SK-N-SH treated with all-trans-retinoic acid at 6 μM for 48 hours (cell line): Measurements from ENCODE around the gene MINK1.

Source experiments
- ATAC-seq: fragments of 200-7000 bp; cut with Tn5 transposase; 3 replicates; pipeline ENCODE4 v1.9.1; 2020; ENCODE audit warnings: mild to moderate bottlenecking, moderate library complexity
- ARNTL ChIP-seq: fragments of 450-650 bp; formaldehyde crosslinking; IDR thresholded peaks from 2 replicates; pipeline ENCODE4 v1.5.0; 2020; ENCODE audit warnings: low read depth, mild to moderate bottlenecking, moderate library complexity, borderline replicate concordance
- BACH2 ChIP-seq: fragments of 250-450 bp; sonication (Bioruptor Pico); IDR thresholded peaks from 2 replicates; pipeline ENCODE4 v1.9.0; 2021; ENCODE audit warnings: mild to moderate bottlenecking, borderline replicate concordance
- CSDC2 ChIP-seq: fragments of 250-450 bp; sonication (Bioruptor Pico); IDR thresholded peaks from 2 replicates; pipeline ENCODE4 v1.5.0; 2020; ENCODE audit warnings: mild to moderate bottlenecking, moderate library complexity
- CSRNP3 ChIP-seq: fragments of 250-450 bp; sonication (Bioruptor Pico); IDR thresholded peaks from 2 replicates; pipeline ENCODE4 v1.5.1; 2021; ENCODE audit warnings: mild to moderate bottlenecking, moderate library complexity
- ESRRG ChIP-seq: fragments of 250-450 bp; sonication (Bioruptor Pico); IDR thresholded peaks from 2 replicates; pipeline ENCODE4 v1.6.1; 2021; ENCODE audit warnings: mild to moderate bottlenecking
- GLIS3 ChIP-seq: fragments of 250-450 bp; sonication (Bioruptor Pico); IDR thresholded peaks from 2 replicates; pipeline ENCODE4 v1.5.0; 2020; ENCODE audit warnings: mild to moderate bottlenecking, moderate library complexity
- OSR1 ChIP-seq: fragments of 250-450 bp; sonication (Bioruptor Pico); IDR thresholded peaks from 2 replicates; pipeline ENCODE4 v1.8.0; 2022; ENCODE audit warnings: moderate library complexity, mild to moderate bottlenecking, inconsistent platforms
- PPARA ChIP-seq: fragments of 250-450 bp; sonication (Bioruptor Pico); IDR thresholded peaks from 2 replicates; pipeline ENCODE4 v1.5.0; 2020; ENCODE audit warnings: mild to moderate bottlenecking, borderline replicate concordance
- RARB ChIP-seq: fragments of 250-450 bp; sonication (Bioruptor Pico); IDR thresholded peaks from 2 replicates; pipeline ENCODE4 v1.8.0; 2021; ENCODE audit warnings: mild to moderate bottlenecking, moderate library complexity
- SNAI2 ChIP-seq: fragments of 250-450 bp; sonication (Bioruptor Pico); IDR thresholded peaks from 2 replicates; pipeline ENCODE4 v1.5.0; 2020; ENCODE audit warnings: mild to moderate bottlenecking, moderate library complexity
- TCF4 ChIP-seq: fragments of 250-450 bp; sonication (Bioruptor Pico); IDR thresholded peaks from 2 replicates; pipeline ENCODE4 v1.8.0; 2021; ENCODE audit warnings: mild to moderate bottlenecking, moderate library complexity, borderline replicate concordance
- TOX ChIP-seq: fragments of 250-450 bp; sonication (Bioruptor Pico); IDR thresholded peaks from 2 replicates; pipeline ENCODE4 v1.8.0; 2021; ENCODE audit warnings: mild to moderate bottlenecking, moderate library complexity, borderline replicate concordance
- TSHZ2 ChIP-seq: fragments of 250-450 bp; sonication (Bioruptor Pico); IDR thresholded peaks from 2 replicates; pipeline ENCODE4 v1.5.0; 2020; ENCODE audit warnings: mild to moderate bottlenecking, moderate library complexity
- ZC3H10 ChIP-seq: fragments of 250-450 bp; sonication (Bioruptor Pico); IDR thresholded peaks from 2 replicates; pipeline ENCODE4 v1.5.1; 2021; ENCODE audit warnings: mild to moderate bottlenecking, moderate library complexity
- ZFP3 ChIP-seq: fragments of 250-450 bp; sonication (Bioruptor Pico); IDR thresholded peaks from 2 replicates; pipeline ENCODE4 v1.5.0; 2020; ENCODE audit warnings: mild to moderate bottlenecking, moderate library complexity
- ZNF565 ChIP-seq: fragments of 450-650 bp; formaldehyde crosslinking; conservative IDR thresholded peaks from 2 replicates; pipeline ENCODE4 v1.5.0; 2020; ENCODE audit warnings: low read depth, mild to moderate bottlenecking, moderate library complexity
- ZNF70 ChIP-seq: fragments of 450-650 bp; formaldehyde crosslinking; IDR thresholded peaks from 2 replicates; pipeline ENCODE4 v1.5.0; 2020; ENCODE audit warnings: mild to moderate bottlenecking, moderate library complexity
- ZNF8 ChIP-seq: fragments of 450-650 bp; formaldehyde crosslinking; IDR thresholded peaks from 2 replicates; pipeline ENCODE4 v1.5.0; 2020; ENCODE audit warnings: mild to moderate bottlenecking, moderate library complexity
- TF ChIP-seq, protein P1 (sequence below): fragments of 250-450 bp; sonication (Bioruptor Pico); IDR thresholded peaks from 2 replicates; pipeline ENCODE4 v1.8.0; 2020; ENCODE audit warnings: mild to moderate bottlenecking, moderate library complexity, borderline replicate concordance
- TF ChIP-seq, protein P2 (sequence below): fragments of 250-450 bp; sonication (Bioruptor Pico); IDR thresholded peaks from 2 replicates; pipeline ENCODE4 v1.8.0; 2021; ENCODE audit warnings: low read depth, mild to moderate bottlenecking, moderate library complexity, borderline replicate concordance
- TF ChIP-seq, protein P3 (sequence below): fragments of 250-450 bp; sonication (Bioruptor Pico); IDR thresholded peaks from 2 replicates; pipeline ENCODE4 v1.5.1; 2020; ENCODE audit warnings: low read depth, mild to moderate bottlenecking, moderate library complexity

MINK1 gene

DNA sequence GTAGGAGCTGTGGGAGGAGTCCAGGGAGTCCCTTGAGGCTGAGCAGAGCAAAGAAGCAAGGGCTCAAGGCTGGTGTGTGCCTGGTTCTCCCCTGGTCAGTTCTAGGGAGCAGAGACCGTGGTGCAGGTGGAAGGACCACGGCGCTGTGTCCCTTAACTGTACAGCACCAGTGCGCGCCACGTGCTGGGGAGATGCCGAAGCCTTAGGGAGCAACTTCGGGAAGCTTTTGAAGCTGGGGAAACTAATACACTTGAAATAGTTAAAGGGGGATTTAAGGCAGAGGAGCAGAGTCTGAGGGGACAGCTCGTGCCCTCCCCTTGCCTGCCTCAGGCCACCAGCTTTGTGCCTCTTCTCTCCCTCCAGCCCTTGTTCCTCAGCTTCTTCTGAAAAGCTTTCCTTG, 27.5 kb downstream of the MINK1 start:
- ATAC-seq, result no peak
- TF ChIP-seq PPARA, result no peak
- no peak for TF ChIP-seq ESRRG
- TF ChIP-seq GLIS3 (CRISPR knock-in tag), result no peak
- TF ChIP-seq OSR1 (CRISPR knock-in tag), result no peak
- TF ChIP-seq BACH2 (CRISPR knock-in tag), result no peak
- no peak for TF ChIP-seq ZNF70 (CRISPR knock-in tag)
- TF ChIP-seq, protein P1, sequence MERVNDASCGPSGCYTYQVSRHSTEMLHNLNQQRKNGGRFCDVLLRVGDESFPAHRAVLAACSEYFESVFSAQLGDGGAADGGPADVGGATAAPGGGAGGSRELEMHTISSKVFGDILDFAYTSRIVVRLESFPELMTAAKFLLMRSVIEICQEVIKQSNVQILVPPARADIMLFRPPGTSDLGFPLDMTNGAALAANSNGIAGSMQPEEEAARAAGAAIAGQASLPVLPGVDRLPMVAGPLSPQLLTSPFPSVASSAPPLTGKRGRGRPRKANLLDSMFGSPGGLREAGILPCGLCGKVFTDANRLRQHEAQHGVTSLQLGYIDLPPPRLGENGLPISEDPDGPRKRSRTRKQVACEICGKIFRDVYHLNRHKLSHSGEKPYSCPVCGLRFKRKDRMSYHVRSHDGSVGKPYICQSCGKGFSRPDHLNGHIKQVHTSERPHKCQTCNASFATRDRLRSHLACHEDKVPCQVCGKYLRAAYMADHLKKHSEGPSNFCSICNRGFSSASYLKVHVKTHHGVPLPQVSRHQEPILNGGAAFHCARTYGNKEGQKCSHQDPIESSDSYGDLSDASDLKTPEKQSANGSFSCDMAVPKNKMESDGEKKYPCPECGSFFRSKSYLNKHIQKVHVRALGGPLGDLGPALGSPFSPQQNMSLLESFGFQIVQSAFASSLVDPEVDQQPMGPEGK, result no peak
- no peak for TF ChIP-seq RARB (CRISPR knock-in tag)
- TF ChIP-seq, protein P2, sequence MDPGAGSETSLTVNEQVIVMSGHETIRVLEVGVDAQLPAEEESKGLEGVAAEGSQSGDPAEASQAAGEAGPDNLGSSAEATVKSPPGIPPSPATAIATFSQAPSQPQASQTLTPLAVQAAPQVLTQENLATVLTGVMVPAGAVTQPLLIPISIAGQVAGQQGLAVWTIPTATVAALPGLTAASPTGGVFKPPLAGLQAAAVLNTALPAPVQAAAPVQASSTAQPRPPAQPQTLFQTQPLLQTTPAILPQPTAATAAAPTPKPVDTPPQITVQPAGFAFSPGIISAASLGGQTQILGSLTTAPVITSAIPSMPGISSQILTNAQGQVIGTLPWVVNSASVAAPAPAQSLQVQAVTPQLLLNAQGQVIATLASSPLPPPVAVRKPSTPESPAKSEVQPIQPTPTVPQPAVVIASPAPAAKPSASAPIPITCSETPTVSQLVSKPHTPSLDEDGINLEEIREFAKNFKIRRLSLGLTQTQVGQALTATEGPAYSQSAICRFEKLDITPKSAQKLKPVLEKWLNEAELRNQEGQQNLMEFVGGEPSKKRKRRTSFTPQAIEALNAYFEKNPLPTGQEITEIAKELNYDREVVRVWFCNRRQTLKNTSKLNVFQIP (CRISPR knock-in tag), result no peak
- no peak for TF ChIP-seq TOX (CRISPR knock-in tag)
- TF ChIP-seq TCF4 (CRISPR knock-in tag), result no peak
- no peak for TF ChIP-seq ZC3H10 (CRISPR knock-in tag)
- TF ChIP-seq CSDC2 (CRISPR knock-in tag), result no peak
- no peak for TF ChIP-seq ZNF565 (CRISPR knock-in tag)
- TF ChIP-seq SNAI2, result no peak
- no peak for TF ChIP-seq ZNF8 (CRISPR knock-in tag)
- TF ChIP-seq, protein P3, sequence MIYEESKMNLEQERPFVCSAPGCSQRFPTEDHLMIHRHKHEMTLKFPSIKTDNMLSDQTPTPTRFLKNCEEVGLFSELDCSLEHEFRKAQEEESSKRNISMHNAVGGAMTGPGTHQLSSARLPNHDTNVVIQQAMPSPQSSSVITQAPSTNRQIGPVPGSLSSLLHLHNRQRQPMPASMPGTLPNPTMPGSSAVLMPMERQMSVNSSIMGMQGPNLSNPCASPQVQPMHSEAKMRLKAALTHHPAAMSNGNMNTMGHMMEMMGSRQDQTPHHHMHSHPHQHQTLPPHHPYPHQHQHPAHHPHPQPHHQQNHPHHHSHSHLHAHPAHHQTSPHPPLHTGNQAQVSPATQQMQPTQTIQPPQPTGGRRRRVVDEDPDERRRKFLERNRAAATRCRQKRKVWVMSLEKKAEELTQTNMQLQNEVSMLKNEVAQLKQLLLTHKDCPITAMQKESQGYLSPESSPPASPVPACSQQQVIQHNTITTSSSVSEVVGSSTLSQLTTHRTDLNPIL, result no peak
- TF ChIP-seq, all 23 proteins: peak for 0

GRCh38 chr17:4861052-4861451, 27.9 kb downstream of the MINK1 start:
- no peak for TF ChIP-seq CSRNP3 (CRISPR knock-in tag)
- no peak for TF ChIP-seq TCF4 (CRISPR knock-in tag)
- TF ChIP-seq CSDC2 (CRISPR knock-in tag), result no peak
- no peak for TF ChIP-seq RARB (CRISPR knock-in tag)
- TF ChIP-seq, protein P1, result no peak
- TF ChIP-seq BACH2 (CRISPR knock-in tag), result no peak
- no peak for TF ChIP-seq ZC3H10 (CRISPR knock-in tag)
- no peak for TF ChIP-seq ZNF70 (CRISPR knock-in tag)
- no peak for TF ChIP-seq ZNF8 (CRISPR knock-in tag)
- TF ChIP-seq, protein P3, result no peak
- no peak for TF ChIP-seq ZFP3
- TF ChIP-seq ESRRG, result no peak
- no peak for TF ChIP-seq GLIS3 (CRISPR knock-in tag)
- no peak for TF ChIP-seq ARNTL (CRISPR knock-in tag)
- no peak for TF ChIP-seq SNAI2
- no peak for TF ChIP-seq TSHZ2 (CRISPR knock-in tag)
- TF ChIP-seq ZNF565 (CRISPR knock-in tag), result no peak
- no peak for ATAC-seq
